SK-N-MC (cell line): ENCODE results near the gene HOXC9.

Experiments
- DNase-seq: peaks from one replicate; pipeline ENCODE4 v3.0.0-alpha.2; 2011; ENCODE audit warnings: low read depth, low spot score
- H3K27ac ChIP-seq: fragments of 200-600 bp; sonication (generic); 2 replicates; pipeline ENCODE4 v1.5.1; 2016; ENCODE audit warnings: mixed run types
- H3K36me3 ChIP-seq: fragments of 200-600 bp; sonication (generic); 2 replicates; pipeline ENCODE4 v1.6.1; 2017; ENCODE audit warnings: antibody characterized with exemption, low read length, mixed read lengths; ENCODE audit not compliant: insufficient read depth
- H3K4me3 ChIP-seq: fragments of 200-600 bp; sonication (generic); 2 replicates; pipeline ENCODE4 v1.5.1; 2016
- H3K9ac ChIP-seq: fragments of 200-600 bp; sonication (generic); 2 replicates; pipeline ENCODE4 v1.8.0; 2017; ENCODE audit warnings: mixed run types, mixed read lengths; ENCODE audit not compliant: insufficient read length
- H3K9me3 ChIP-seq: fragments of 200-600 bp; sonication (generic); 2 replicates; pipeline ENCODE4 v1.6.1; 2017; ENCODE audit warnings: low read depth, mild to moderate bottlenecking, antibody characterized with exemption, low read length, moderate library complexity, mixed read lengths
- EZH2 ChIP-seq: fragments of 200-600 bp; sonication (generic); IDR thresholded peaks from one replicate; pipeline ENCODE4 v1.6.1; 2017; ENCODE audit warnings: antibody characterized with exemption
- FOXP2 ChIP-seq: optimal IDR thresholded peaks from 2 replicates; pipeline ENCODE3; 2011; ENCODE audit warnings: mild to moderate bottlenecking, moderate library complexity; ENCODE audit not compliant: insufficient read depth; ENCODE audit errors: extremely low read length, control extremely low read depth
- POLR2AphosphoS5 ChIP-seq: IDR thresholded peaks from 2 replicates; pipeline ENCODE4 v1.6.1; 2012; ENCODE audit warnings: mild to moderate bottlenecking, low read depth, low read length, borderline replicate concordance

The HOXC9 gene

DNA sequence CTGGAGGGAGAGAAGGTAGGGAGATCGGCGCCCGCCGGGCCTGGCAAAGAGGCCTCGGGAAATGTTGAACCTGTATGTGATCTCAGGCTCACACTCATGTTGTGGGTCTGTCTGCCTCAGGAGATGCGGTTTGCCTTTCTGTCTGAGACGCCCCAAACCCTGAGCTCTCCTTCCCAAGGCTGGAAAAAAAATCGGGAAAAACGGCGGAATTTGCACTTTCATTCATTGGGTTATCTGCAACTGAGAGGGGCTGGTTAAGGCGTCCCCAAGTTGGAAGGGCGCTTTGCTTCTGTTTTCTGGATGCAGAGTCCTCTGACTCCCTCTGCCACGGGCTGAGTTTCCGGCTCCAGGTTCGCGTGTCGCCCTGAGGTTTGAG lies 5.0 kb upstream of the HOXC9 start:
- H3K4me3 ChIP-seq, result peak overlapping the region; percentile 81
- TF ChIP-seq POLR2AphosphoS5 (no peak), FOXP2 (no peak), EZH2 (no peak)
- DNase-seq, result no peak
- peak overlapping the region; percentile 87; the same call in 1 of the 2 replicates for H3K27ac ChIP-seq
- H3K36me3 ChIP-seq, result no peaks in the 10 kb centered on the region
- no peaks in the 10 kb centered on the region for H3K9me3 ChIP-seq
- peak overlapping the region; percentile 91 for H3K9ac ChIP-seq

DNA sequence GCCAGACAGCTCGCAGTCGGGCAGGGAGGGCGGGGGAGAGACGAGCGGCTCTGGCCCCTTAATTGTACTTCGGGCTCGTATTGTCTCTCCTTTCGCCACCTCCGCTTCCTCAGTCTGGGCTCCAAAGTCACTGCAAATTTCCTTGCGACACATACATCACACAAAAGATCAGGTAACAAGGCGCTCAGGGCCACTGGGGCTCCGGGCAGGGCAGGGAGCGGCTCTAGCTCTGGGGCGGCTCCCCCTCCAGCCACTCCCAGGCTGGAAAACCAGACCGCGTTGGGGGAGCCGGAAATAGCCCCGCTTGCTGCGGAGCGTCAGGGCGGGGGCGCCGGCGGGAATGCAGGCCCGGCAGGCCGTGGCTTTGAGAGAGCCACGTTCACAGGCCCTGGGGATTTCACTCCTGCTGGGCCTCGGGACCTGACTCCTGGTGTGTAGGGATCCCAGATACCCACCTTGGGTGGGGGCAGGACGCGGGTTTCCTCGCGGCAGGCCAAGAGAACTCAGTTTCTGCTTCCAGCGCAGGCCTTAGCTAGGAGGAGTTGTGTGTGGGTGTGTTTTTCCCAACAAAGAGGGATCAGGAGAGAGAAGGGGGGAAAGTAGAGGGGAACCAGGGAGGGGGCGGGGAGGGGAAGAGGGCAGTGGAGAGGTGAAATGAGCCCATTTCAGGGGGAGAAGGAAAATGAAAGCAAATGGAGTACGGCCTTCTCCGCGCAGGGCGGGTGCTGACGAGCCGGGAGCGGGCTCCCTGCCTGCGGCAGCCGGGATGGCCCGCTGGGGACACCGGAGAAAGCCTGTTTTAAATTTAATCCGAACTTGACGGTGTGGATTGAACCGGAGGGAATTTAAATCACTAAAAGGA lies 4.4 kb upstream of the HOXC9 start:
- DNase-seq, result no peak
- H3K36me3 ChIP-seq, result no peaks in the 10 kb centered on the region
- peak overlapping the region; percentile 91 for H3K9ac ChIP-seq
- H3K9me3 ChIP-seq, result no peaks in the 10 kb centered on the region
- H3K4me3 ChIP-seq, result peak overlapping the region; percentile 81
- TF ChIP-seq EZH2 (no peak), POLR2AphosphoS5 (peak; percentile 76)
- peak overlapping the region; percentile 87 for H3K27ac ChIP-seq

DNA sequence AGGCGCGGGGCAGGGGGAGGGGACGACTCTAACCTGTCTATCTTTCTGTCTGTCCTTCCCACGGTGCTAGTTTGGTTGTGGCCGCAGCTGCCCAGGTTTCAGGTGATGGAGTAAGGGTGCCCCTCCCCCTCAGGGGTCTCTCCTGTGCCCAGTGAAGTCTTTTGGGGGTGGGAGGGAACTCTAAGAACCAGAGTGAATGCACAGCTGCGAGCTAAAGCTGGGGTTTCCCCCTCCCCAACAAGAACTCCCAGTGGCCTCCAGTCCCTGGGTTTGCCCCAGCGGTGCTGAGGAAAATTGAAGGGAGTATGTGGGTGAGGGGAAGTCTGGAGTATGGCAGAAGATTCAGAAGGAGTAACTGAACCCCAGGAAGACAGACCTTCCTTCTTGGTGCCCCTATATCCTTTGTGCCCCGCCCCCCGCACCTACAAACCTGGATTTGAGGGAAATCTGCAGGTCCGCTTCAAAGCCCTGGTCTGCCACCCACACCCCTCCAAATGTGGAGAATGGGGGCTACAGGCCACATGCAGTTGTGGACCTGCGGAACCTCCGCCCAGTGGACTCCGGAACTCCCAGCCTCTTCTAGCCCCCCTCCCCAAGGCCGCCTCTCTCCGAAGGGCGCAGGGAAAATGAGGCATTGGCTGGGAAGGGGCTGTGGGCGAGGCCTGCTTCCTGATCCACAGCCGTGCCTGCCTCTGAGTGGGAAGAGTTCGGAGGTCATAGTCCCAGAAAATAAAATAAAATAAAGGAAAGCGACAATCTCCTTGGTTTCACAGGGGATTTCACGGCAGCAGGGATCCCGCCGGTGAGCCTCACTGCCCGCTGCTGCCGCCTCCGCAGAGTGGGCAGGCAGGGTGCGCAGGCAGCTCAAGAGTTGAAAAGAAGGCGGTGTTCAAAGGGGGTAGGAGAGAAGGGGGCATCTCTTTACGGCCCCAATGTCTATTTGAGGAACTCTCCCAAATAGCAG lies 3.4 kb upstream of the HOXC9 start:
- H3K4me3 ChIP-seq, result peak overlapping the region; percentile 81

GRCh38 chr12:53997204-53998109 lies 2.5 kb upstream of the HOXC9 start:
- Histone ChIP-seq H3K9ac (no peak overlapping the region), H3K9me3 (no peaks in the 10 kb centered on the region), H3K4me3 (no peak overlapping the region), H3K36me3 (no peaks in the 10 kb centered on the region), H3K27ac (no peak overlapping the region; the same call in 1 of the 2 replicates)
- no peak for DNase-seq
- TF ChIP-seq EZH2, result no peak

More for the DNA sequence above, 3.4 kb upstream of the HOXC9 start:
- Histone ChIP-seq H3K9me3 (no peaks in the 10 kb centered on the region), H3K27ac (peak overlapping the region; percentile 87), H3K9ac (peak overlapping the region; percentile 91), H3K36me3 (no peaks in the 10 kb centered on the region)
- no peak for TF ChIP-seq EZH2
- no peak for TF ChIP-seq FOXP2
- TF ChIP-seq POLR2AphosphoS5, result no peak
- no peak for DNase-seq

DNA sequence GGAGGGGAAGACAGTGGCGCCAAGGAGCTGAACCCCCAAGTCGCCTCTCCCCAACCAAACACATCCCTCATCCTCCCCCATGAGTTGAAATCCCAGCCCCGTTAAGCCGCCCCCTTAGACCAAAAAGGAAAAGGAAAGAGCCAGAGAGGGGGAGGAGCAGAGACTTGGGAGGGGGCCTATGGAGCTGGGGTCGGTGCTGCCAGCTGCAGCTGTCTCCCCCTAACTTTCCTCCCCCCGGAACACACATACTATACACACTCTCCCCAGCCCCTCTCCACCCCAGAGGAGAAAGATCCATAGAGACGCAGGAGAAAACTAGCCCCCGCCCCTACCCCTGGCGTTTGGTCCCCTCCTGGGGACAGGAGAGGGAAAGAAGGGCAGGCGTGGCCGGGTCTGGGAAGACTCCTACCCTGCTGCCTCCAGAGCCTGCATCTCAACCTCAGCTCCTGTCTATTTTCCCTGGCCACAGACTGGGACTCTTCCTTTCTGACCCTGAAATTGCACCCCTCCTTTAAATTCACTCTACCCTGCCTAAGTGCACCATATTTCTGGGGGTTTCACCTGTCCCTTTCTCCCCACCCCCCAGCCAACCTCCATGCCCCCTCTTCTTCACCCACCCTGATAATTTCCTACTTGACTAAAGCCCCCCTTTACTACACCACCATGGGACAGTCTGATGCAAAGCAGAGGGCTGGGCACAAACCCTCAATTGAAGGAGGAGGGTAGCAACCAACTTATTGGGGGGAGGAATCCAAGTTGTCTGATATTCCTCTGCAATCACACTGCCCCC lies 1.7 kb upstream of the HOXC9 start:
- Histone ChIP-seq H3K9ac (no peak overlapping the region), H3K36me3 (no peaks in the 10 kb centered on the region), H3K4me3 (peak overlapping the region; percentile 99), H3K9me3 (no peaks in the 10 kb centered on the region), H3K27ac (no peak overlapping the region)
- DNase-seq, result no peak
- TF ChIP-seq EZH2, result no peak
- TF ChIP-seq FOXP2, result no peak
- TF ChIP-seq POLR2AphosphoS5, result no peak

DNA sequence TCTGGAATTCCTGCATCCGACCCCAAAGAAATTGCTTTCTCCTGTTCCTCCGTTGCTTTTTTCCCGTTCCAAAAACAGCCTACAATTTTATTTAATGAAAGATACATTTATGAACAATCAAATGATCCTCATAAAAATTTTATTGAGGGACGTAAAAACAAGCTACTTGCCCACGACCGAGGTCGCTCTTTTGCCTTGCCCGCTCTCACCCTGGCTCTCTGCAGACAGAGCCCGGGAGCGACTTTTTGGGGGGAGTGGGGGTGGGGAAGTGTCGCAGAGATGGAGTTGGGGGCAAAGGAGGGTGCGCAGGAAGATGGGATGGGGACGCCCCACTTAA lies 1.1 kb upstream of the HOXC9 start:
- TF ChIP-seq FOXP2 (no peak), POLR2AphosphoS5 (no peak), EZH2 (no peak)
- Histone ChIP-seq H3K4me3 (peak overlapping the region; percentile 99), H3K27ac (peak overlapping the region; percentile 27; the same call in 1 of the 2 replicates), H3K9ac (peak overlapping the region; percentile 98), H3K9me3 (no peaks in the 10 kb centered on the region), H3K36me3 (no peaks in the 10 kb centered on the region)
- no peak for DNase-seq

DNA sequence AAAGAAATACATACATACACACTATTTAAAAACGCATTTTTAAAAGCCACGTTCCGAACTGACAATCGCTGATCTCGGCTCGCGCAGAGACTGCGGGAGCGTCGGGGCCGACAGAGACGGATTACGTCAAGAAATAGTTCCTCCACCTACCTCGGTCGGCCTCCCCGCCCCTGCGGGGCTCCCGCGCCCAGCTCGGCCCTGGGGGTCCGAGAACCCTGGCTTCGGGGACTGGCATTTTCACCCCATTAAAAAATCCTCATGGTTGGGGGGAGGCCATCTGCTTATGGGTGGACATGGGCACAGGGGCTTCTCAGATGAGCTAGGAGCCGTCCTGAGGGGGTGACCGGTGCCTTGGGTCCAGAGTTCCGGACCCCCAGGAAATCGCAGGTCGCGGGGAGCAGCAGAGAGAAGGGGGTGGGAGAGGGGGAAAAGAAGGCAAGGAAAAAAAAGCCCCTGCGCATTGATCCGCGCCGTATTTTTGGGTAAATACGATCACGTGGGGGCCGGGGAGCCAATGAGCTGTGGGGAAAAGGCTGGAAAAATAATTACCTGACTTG lies 324 bp upstream of the HOXC9 start:
- H3K36me3 ChIP-seq, result no peaks in the 10 kb centered on the region
- no peaks in the 10 kb centered on the region for H3K9me3 ChIP-seq
- TF ChIP-seq POLR2AphosphoS5 (peak; percentile 48; the same call in 1 of the 2 replicates), FOXP2 (no peak)
- H3K9ac ChIP-seq, result peak overlapping the region; percentile 98
- peak overlapping the region; percentile 93 for H3K27ac ChIP-seq
- H3K4me3 ChIP-seq, result peak overlapping the region; percentile 99
- peak; percentile 69 for DNase-seq
